RWPE1 (cell line): ENCODE measurements around the gene SLC1A1.

Experiments used
- CTCF ChIA-PET: fragments of 350-600 bp; sonication (Branson Sonifier 250); formaldehyde crosslinking; extraction: SDS; loops from one replicate; lab custom pipeline; 2021; lab: Yijun Ruan, JAX
- POLR2A ChIA-PET: fragments of 400-600 bp; formaldehyde crosslinking; extraction: SDS; loops from one replicate; lab custom pipeline; 2020; ENCODE audit warnings: antibody characterized with exemption; ENCODE audit not compliant: low non-redundant PET; lab: Yijun Ruan, JAX
- DNase-seq: peaks from one replicate; pipeline ENCODE4 v3.0.0; 2012; ENCODE audit warnings: low spot score
- H3K27ac ChIP-seq: fragments of 450-650 bp; 2 replicates; pipeline ENCODE4 v1.5.1; 2017
- CTCF ChIP-seq: fragments of 450-650 bp; conservative IDR thresholded peaks from 2 replicates; pipeline ENCODE4 v1.5.1; 2017; ENCODE audit warnings: low read depth, mild to moderate bottlenecking

Gene SLC1A1

GRCh38 chr9:4579001-4579400 lies 88.7 kb downstream of the SLC1A1 start:
- H3K27ac ChIP-seq: no peak overlapping the region
- CTCF ChIA-PET: no interaction called here
- no peak for TF ChIP-seq CTCF
- no peak for DNase-seq
- POLR2A ChIA-PET: no interaction called here

GRCh38 chr9:4581035-4581760 lies 90.9 kb downstream of the SLC1A1 start:
- ChIA-PET CTCF (no interaction called here), POLR2A (no interaction called here)
- no peak for TF ChIP-seq CTCF
- H3K27ac ChIP-seq: no peak overlapping the region
- DNase-seq: no peak

- CTCF ChIA-PET: no interaction called here
- TF ChIP-seq CTCF: no peak
- DNase-seq: no peak
- POLR2A ChIA-PET: no interaction called here
- no peak overlapping the region for H3K27ac ChIP-seq
These were observed 91.7 kb downstream of the SLC1A1 start for GRCh38 chr9:4581861-4582565.

- H3K27ac ChIP-seq: no peak overlapping the region
- CTCF ChIA-PET: no interaction called here
- POLR2A ChIA-PET: no interaction called here
- no peak for DNase-seq
- TF ChIP-seq CTCF: no peak
These were observed 92.7 kb downstream of the SLC1A1 start for GRCh38 chr9:4583001-4583400.

- no peak for DNase-seq
- TF ChIP-seq CTCF: no peak
- CTCF ChIA-PET: no interaction called here
- POLR2A ChIA-PET: no interaction called here
- no peak overlapping the region for H3K27ac ChIP-seq
These were observed 94.4 kb downstream of the SLC1A1 start for GRCh38 chr9:4584636-4585035.

GRCh38 chr9:4585135-4585534 lies 94.9 kb downstream of the SLC1A1 start:
- POLR2A ChIA-PET: no interaction called here
- no peak for DNase-seq
- no peak for TF ChIP-seq CTCF
- CTCF ChIA-PET: no interaction called here
- H3K27ac ChIP-seq: no peak overlapping the region
